ENCODE data around the gene ASIC4. TPM values are rescaled to one million over a fixed set of nuclear protein-coding genes. Genes with fewer than 3 reads are reported as not detected.

Gene ASIC4
- total and polyA plus RNA-seq, 2 of the 13 experiments (the other 11 are each of a cell fraction or from before 2014, with no cell fraction given): 0.03 TPM; not detected in 1

DNA sequence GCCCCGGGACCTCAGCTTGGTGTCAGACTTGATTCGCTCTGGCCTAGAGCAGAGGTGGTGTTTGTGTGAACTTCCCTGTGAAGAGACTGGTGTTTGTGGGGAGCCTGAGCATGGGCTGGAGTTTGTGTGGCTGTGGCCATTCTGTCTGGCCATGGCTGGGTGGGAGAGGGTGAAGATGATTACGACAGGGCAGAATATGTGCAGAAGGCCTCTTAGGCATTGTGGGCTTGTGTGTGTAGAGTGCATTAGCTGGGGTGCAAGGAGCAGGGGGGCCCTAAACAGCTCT lies 46.6 kb downstream of the ASIC4 start (continued):
- TF ChIP-seq THAP9 (CRISPR knock-in tag; IDR thresholded peaks at IDR 0.05; ENCODE audit: borderline replicate concordance): peak; percentile 60; the same call in 1 of the 2 replicates
- TF ChIP-seq KDM5B (CRISPR knock-in tag; IDR thresholded peaks at IDR 0.05; ENCODE audit: borderline replicate concordance): peak; percentile 27; the same call in 1 of the 2 replicates
- TF ChIP-seq ZNF605 (CRISPR knock-in tag; IDR thresholded peaks at IDR 0.05): 0 out of 2 replicates have a peak, but pooled peaks have one; percentile 17
- TF ChIP-seq ZNF230 (CRISPR knock-in tag; IDR thresholded peaks at IDR 0.05): 0 out of 2 replicates have a peak, but pooled peaks have one; percentile 9

GRCh38 chr2:219561179-219562048 lies 47.1 kb downstream of the ASIC4 start:
- no peak overlapping the region for H3K9ac ChIP-seq (ENCODE audit: insufficient read depth, low read depth, low read length)
- DNase-seq (ENCODE audit: low spot score) (peak; percentile 60), ATAC-seq (peak; percentile 66), FAIRE-seq (peak; percentile 51)
- ChIA-PET CTCF (ENCODE audit: low intra/inter-chr PET ratio, low total read pairs) (interaction anchor here (2.7 to 3.7 kb wide), 2 partner anchors 20 to 81 kb away, joined by 19 to 28 read pairs; no protein-coding TSS in a partner anchor), POLR2A (interaction anchor here (0.6 to 4.2 kb wide), 11 partner anchors 9 to 63 kb away, joined by 3 to 45 read pairs (median 6); partner anchors contain the start of genes CHPF, GMPPA, INHA and OBSL1)
- no peaks in the 10 kb centered on the region for H3K79me2 ChIP-seq (ENCODE audit: insufficient read depth, low read length)
- H3K4me3 ChIP-seq (replicated peaks in 1 of 3; ENCODE audit: insufficient read depth in 1 of 3, low read depth in 2 of 3, low read length in 3 of 3): no peak overlapping the region
- no peaks in the 10 kb centered on the region for H3K27me3 ChIP-seq (ENCODE audit: control insufficient read depth in 1 of 2, insufficient read depth in 2 of 2, low read length in 2 of 2)
- peaks cover 46% of the 10 kb centered on the region for H3K4me1 ChIP-seq (ENCODE audit: insufficient read depth, low read length)
- no peak overlapping the region for H2AFZ ChIP-seq (ENCODE audit: low read length)
- TSS peak; percentile 23 for BruUV-seq (replicated peaks)
- H3K27ac ChIP-seq (ENCODE audit: extremely low read length, insufficient read depth, low read length): peak overlapping the region; percentile 7
- intact Hi-C loops (cut with micrococcal nuclease; ENCODE audit: unreplicated experiment): loop anchor here (1.0 to 5.0 kb wide), 3 partner anchors 21 to 81 kb away; partner anchors contain the start of gene STK11IP
- in situ Hi-C loops (cut with HindIII; ENCODE audit: extremely low pct_ligation_motif_present, low pct_unique_long_range_greater_than_20kb): loop anchor here (5.0 kb wide), 1 partner anchor 36 kb away; the partner anchor contains the start of gene STK11IP
- H3K9me3 ChIP-seq (ENCODE audit: low read length): no peaks in the 10 kb centered on the region
- no peaks in the 10 kb centered on the region for H4K20me1 ChIP-seq (ENCODE audit: insufficient read depth, low read length)
- WGBS (ENCODE audit: low lambda C conversion rate): 68% methylated on average over 22 of the region's 24 CpGs
- peaks cover 18 to 28% of the 10 kb centered on the region in 2 experiments; a peak in 4 of 5 replicates for H3K36me3 ChIP-seq (replicated peaks in 1 of 2; ENCODE audit: control insufficient read depth in 1 of 2, insufficient read depth in 2 of 2, low read length in 2 of 2)
- peak overlapping the region; percentile 41 for H3K4me2 ChIP-seq (ENCODE audit: low read depth, low read length)
- TF ChIP-seq NAIF1 (CRISPR knock-in tag; IDR thresholded peaks at IDR 0.05; ENCODE audit: borderline replicate concordance) (no peak), ATF7-NPFF (CRISPR knock-in tag; IDR thresholded peaks at IDR 0.05; ENCODE audit: low read depth) (no peak), HES4 (CRISPR knock-in tag; IDR thresholded peaks at IDR 0.05; ENCODE audit: borderline replicate concordance) (no peak), SKIL (CRISPR knock-in tag; IDR thresholded peaks at IDR 0.05; ENCODE audit: borderline replicate concordance) (peak; percentile 17; the same call in 1 of the 2 replicates), SP4 (CRISPR knock-in tag; IDR thresholded peaks at IDR 0.05) (peak; percentile 69), HNRNPUL1 (IDR thresholded peaks at IDR 0.05; ENCODE audit: low read depth, low read length) (no peak)
- TF ChIP-seq, protein P1, sequence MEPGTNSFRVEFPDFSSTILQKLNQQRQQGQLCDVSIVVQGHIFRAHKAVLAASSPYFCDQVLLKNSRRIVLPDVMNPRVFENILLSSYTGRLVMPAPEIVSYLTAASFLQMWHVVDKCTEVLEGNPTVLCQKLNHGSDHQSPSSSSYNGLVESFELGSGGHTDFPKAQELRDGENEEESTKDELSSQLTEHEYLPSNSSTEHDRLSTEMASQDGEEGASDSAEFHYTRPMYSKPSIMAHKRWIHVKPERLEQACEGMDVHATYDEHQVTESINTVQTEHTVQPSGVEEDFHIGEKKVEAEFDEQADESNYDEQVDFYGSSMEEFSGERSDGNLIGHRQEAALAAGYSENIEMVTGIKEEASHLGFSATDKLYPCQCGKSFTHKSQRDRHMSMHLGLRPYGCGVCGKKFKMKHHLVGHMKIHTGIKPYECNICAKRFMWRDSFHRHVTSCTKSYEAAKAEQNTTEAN (CRISPR knock-in tag; conservative IDR thresholded peaks at IDR 0.05): no peak
- TF ChIP-seq, protein P2, sequence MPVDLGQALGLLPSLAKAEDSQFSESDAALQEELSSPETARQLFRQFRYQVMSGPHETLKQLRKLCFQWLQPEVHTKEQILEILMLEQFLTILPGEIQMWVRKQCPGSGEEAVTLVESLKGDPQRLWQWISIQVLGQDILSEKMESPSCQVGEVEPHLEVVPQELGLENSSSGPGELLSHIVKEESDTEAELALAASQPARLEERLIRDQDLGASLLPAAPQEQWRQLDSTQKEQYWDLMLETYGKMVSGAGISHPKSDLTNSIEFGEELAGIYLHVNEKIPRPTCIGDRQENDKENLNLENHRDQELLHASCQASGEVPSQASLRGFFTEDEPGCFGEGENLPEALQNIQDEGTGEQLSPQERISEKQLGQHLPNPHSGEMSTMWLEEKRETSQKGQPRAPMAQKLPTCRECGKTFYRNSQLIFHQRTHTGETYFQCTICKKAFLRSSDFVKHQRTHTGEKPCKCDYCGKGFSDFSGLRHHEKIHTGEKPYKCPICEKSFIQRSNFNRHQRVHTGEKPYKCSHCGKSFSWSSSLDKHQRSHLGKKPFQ (CRISPR knock-in tag; IDR thresholded peaks at IDR 0.05; ENCODE audit: insufficient replicate concordance): no peak

Measured in HepG2 (cell line).